ENCODE results near the gene SOX5.
A peak's percentile ranks its signal among the peaks of the same experiment; 100 is the strongest.

Gene SOX5

GRCh38 chr12:23949348-23950209 is at the start of gene SOX5:
Gene SOX5, minus strand, starts transcription at chr12:23949670. Its CDS starts 69 bp downstream, at chr12:23949601.
- H3K4me3 ChIP-seq (ENCODE audit: low read depth, low read length), result peak within 1 kb of the TSS; percentile 43

DNA sequence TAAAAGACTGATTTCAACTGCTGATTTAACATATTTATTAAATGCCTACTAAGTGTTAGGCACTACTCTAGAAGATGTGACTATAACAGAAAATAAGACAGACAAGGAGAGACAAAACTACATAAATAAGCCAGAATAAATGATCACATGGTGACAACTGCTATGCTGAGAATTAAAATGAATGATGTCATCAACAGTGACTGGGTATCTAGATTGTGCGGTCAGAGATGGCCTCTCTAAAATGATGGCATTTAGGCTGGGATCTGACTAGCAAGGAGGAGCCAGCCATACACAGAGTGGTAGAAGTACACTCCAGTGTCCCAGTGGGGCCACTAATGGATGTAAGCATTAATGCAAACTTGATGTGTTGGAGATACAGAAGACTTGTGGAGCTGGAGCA is 37.6 kb upstream of the SOX5 start:
- no peak overlapping the region for H3K4me3 ChIP-seq (ENCODE audit: low read depth, low read length)

DNA sequence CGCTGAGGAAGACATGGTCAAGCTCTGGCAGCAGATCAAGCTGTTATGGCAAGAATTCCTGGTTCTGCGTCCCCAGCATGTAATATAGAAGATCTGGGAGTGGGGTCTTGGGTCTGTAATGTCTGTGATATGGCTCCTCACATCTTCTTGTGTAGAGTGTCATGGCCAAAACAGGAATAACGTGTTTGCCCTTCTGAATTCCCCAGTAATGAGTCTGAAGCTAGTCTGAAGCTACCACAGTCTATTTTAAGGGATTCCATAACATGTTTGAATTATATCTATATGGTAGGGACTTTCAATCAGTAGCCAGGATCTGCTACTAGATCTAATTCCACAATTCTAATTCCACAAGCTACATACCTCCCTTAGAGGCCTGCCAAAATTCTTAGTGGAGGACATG is 31.4 kb upstream of the SOX5 start:
- no peak overlapping the region for H3K4me3 ChIP-seq (ENCODE audit: low read depth, low read length)

- no peak overlapping the region for H3K4me3 ChIP-seq (ENCODE audit: low read depth, low read length)
Observed at GRCh38 chr12:23964812-23965211, 15.3 kb upstream of the SOX5 start.

DNA sequence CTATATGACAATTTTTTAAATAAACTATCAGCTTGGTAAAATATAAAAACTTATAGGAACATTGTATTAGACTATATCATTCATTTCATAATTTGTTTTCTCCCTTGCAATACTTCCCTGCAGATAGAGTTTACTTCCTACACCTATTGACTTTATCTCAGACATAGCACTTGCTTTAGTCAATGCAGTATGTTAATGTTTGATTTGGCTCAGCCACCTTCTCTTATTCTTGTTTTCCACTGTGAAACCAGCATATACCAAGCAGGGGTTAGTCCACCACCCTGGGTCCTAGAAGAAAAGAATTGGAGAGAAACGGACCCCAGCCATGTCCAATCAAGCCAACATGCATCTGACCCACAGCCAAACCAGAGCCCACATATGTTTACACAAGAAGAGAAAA is 10.4 kb upstream of the SOX5 start:
- H3K4me3 ChIP-seq (ENCODE audit: low read depth, low read length), result no peak overlapping the region

GRCh38 chr12:23954332-23954731 is 4.9 kb upstream of the SOX5 start:
- no peak overlapping the region for H3K4me3 ChIP-seq (ENCODE audit: low read depth, low read length)

DNA sequence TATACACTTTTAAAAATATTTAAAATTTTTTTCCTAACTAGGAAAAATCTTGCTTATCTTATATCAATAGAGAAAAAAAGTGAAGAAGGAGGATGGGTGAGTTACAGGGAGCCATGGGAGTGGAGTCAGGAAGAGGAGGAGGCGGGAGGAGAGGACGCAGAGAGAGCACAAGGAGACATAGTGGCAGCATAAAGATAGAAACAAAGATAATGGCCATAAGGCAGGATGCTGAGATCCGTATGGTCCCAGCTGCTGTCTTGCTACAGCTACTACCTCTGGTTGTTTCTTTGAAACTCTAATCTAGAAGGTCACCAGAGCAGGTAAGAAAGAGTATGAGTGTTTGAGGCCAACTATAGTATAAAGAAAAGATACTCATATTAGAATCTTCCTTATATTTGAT is 2.6 kb upstream of the SOX5 start:
- no peak overlapping the region for H3K4me3 ChIP-seq (ENCODE audit: low read depth, low read length)

GRCh38 chr12:23950775-23951451 is 1.4 kb upstream of the SOX5 start:
- peak overlapping the region; percentile 43 for H3K4me3 ChIP-seq (ENCODE audit: low read depth, low read length)

GRCh38 chr12:23950210-23950774 is 822 bp upstream of the SOX5 start:
- H3K4me3 ChIP-seq (ENCODE audit: low read depth, low read length), result peak overlapping the region; percentile 43

GRCh38 chr12:23948291-23948690 is 1.2 kb downstream of the SOX5 start:
- no peak overlapping the region for H3K4me3 ChIP-seq (ENCODE audit: low read depth, low read length)

DNA sequence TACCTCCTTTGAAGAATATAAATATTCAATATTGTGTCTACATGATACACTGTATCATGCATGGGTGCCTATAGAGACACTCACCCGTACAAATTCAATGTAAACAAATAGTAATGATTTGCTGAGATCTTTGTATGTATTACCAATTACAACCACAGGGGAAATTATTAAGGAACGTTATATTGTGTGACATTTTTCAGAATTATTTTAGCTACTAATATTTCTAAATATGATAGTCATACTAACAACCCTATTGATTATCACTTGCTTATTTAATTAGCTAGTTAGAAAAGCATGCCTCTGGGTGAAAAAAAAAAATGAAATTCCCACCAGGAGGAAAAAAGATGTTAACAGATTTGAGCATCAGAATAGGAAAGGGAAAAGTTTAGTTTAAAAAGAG is 2.1 kb downstream of the SOX5 start:
- H3K4me3 ChIP-seq (ENCODE audit: low read depth, low read length), result no peak overlapping the region

DNA sequence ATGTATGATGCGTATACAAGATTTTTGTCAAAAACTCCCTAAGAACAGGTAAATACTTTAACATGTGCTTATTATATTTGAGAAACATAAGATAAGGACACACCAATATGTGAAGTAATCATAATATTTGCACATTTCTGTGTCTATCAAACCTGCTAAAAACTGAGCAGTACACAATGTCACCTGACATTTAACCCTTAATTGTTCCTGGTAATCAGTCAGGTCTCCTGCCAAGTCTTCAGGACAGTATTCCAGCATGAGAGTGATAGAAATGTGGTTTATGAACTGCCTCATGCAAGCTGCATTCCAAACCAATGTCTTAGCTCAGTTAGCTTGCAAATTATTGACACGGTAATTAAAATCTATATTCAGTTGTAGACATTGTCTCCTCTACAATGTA is 4.2 kb downstream of the SOX5 start:
- no peak overlapping the region for H3K4me3 ChIP-seq (ENCODE audit: low read depth, low read length)

DNA sequence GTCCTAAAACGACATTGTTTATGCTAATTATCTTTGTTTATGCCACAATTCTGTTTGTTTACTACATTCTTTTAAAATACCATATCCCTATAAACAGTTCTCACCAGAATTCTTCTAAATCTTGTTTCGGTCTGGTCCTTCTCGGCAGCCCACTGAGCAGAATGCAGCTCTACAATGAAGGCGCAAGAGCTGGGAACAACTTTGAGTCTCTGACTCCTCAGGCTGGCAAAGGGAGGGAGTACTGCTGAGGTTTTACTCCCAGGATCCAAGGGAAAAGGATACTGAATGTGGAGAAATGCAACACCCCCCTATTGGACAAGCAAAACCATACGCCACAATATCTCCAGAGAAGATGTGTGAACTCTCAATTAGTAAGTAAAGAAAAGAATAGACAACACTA is 5.4 kb downstream of the SOX5 start:
- H3K4me3 ChIP-seq (ENCODE audit: low read depth, low read length), result no peak overlapping the region

DNA sequence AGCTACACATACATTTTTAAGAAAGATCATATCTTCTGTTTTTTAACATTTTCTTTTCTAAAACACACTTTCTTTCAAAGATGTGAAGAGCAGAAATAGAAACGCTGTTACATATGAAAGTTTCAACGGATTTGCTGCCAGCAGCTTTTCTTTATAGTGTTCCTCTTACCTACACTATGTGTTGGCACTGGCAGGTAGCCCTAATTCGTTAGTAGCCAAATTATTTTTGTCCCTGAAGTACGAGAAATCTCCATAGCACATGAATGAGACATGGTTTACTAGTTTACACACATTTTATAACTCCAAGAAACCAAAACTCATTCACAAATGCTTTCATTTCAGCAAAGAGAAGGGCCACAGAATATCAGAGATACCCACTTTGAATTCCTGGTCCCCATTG is 6.6 kb downstream of the SOX5 start:
- no peak overlapping the region for H3K4me3 ChIP-seq (ENCODE audit: low read depth, low read length)

DNA sequence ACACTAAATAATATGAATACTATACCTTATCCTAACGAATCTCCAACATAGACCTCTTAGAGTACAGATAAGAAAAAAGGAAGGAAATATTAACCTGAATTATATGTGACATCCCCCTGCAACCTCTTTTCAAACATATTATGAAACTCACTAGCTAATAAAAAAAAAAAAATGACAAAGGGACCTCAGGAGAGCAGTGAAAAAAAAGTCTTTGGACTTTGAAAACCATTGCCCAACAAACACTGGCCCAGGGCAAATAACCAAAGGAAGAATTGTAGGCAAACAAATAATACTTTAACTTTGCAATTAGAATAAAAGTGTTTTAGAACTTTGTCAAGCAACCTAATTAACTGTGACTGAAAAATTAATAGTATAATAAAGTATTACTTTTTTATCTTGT is 7.7 kb downstream of the SOX5 start:
- H3K4me3 ChIP-seq (ENCODE audit: low read depth, low read length), result no peak overlapping the region

DNA sequence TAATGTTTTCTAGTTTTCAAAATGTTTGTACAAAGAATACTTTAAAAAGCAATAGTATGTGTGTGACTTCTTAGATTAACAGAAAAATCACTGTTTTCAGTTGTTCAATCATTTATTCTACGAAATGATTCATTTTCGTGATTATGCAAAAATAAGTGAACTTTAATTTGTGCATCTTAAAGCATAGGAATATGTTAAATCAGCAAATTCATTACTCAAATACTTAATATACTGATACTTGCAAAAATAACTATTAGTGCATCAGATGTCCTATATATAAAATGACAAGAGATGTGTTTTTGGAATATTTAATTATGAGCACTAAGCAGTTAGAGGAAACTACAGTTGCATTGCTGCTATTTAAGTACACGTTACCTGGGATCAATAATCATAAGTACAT is 11.0 kb downstream of the SOX5 start:
- no peak overlapping the region for H3K4me3 ChIP-seq (ENCODE audit: low read depth, low read length)

GRCh38 chr12:23931176-23931575 is 18.3 kb downstream of the SOX5 start:
- H3K4me3 ChIP-seq (ENCODE audit: low read depth, low read length), result no peak overlapping the region

GRCh38 chr12:23930599-23930998 is 18.9 kb downstream of the SOX5 start:
- H3K4me3 ChIP-seq (ENCODE audit: low read depth, low read length), result no peak overlapping the region

DNA sequence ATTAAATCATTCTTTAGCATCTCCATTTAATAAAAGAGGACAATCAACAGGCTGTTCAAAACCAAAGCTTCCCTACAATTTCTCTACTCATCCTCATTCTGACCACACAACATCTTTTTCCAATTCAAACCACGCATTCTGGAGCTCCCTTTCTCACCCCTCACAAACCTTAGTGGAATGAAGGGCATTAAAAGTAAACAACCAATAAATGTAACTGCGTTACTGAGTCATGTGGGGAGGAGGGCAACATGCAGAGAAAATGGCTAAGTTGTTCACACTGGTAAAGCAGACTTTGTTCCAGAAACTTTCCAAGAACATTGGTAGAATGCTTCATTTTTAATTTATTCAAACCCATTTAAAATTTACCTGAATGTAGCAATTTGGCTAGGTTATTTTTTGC is 19.6 kb downstream of the SOX5 start:
- H3K4me3 ChIP-seq (ENCODE audit: low read depth, low read length), result no peak overlapping the region

DNA sequence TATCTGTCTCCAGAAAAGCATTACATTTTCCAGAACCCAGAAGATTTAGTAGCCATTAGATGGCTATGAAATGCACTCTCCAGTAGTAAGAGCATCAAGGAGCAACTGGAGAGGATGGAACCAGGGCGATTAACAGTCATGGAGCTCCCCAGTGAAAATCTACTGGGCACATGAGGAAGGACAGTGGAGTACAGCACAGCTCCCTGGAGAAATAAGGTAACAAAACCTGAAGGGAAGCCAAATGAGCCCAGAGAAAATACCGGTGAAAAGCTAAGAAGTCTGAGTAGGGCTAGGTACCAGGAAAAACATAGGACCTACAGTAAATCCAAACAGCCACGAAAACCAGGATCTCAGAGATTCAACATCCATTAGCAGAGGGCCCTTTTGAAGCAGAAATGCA is 21.6 kb downstream of the SOX5 start:
- no peak overlapping the region for H3K4me3 ChIP-seq (ENCODE audit: low read depth, low read length)

DNA sequence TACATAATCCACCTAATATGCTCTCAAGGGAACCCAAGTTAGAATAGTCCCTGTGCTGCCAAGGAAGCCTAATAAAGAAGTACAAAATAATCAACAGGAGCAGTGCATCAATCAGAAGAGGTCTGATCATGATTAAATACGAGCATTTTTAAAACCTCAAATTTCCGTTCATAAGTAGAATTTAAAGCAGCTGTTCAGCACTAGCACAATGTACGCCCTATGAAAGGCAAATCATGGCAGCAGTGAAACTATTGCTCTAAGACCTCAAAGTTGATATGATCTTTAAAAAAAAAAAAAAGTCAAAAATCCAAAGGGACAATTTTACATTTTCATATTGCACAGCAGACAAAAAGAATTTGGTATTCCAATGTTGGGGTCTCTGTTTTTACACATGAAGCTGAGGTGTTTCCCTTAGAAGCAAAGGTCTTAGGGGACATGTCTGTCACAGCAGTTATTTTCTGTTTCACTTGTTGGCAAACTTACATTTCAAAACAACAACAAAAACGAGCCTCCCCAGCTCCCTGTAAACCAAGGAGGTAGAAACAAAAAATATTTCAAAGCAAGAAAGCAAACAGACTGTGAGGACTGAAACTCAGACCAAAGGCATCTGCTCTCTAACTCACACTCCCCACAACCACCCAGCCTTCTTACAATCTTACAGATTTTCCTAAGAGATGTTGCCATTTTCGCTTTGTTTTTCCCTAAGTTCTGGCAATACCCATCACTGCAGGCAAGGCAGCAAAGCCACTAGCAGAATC is 28.2 kb downstream of the SOX5 start:
- H3K4me3 ChIP-seq (ENCODE audit: low read depth, low read length), result no peak overlapping the region
